HG02759 (cell line): ENCODE measurements around the gene ARID3A.
"Not testable (repeated sequence)": the region's sequence is repeated elsewhere in the genome, so short reads cannot be mapped to it uniquely, and the experiment has no call there.

Experiments
- ATAC-seq: cut with Tn5 transposase; IDR thresholded peaks from one replicate; pipeline ENCODE4 v1.9.1; 2021; ENCODE audit warnings: mild to moderate bottlenecking, moderate library complexity; ENCODE audit not compliant: unreplicated experiment

ARID3A gene

DNA sequence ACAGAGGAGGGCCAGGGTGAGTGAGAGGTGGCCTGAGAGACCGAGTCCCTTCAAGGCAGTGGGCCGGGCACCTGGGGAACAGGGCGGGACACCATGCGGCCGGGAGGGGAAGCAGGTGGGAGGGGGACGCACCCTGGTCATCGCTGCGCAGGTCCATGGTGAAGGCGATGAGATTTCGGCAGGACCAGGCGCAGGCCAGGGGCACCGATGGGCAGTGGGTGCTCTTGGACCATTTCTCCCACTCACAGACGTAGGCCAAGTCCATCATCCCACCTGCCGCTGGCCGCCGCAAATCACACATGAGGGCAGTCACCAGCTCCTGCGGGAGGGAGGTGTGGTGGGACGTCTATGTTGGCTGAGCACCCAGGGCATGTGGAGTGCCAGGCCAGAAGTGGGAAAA is 35.0 kb upstream of the ARID3A start:
- ATAC-seq, result no peak

DNA sequence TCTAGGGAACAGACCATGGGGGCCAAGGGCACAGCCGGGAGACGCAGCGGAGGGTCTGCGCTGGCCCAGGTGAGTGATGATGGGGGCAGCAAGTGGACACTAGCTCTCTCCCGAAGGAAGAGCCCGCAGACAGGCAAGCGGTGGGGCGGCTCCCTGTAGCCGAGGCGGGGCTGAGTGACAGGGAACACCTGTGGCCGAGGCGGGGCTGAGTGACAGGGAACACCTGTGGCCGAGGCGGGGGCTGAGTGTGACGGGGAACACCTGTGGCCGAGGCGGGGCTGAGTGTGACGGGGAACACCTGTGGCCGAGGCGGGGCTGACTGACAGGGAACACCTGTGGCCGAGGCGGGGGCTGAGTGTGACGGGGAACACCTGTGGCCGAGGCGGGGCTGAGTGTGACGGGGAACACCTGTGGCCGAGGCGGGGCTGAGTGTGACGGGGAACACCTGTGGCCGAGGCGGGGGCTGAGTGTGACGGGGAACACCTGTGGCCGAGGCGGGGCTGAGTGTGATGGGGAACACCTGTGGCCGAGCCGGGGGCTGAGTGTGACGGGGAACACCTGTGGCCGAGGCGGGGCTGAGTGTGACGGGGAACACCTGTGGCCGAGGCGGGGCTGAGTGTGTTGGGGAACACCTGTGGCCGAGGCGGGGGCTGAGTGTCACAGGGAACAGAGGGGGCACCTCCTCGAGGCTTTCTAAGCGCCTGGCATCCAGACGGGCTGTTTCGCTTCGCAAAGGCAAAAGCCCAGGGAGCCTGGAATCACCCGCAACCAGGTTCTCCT is 34.2 kb upstream of the ARID3A start:
- not testable (repeated sequence) for ATAC-seq

- ATAC-seq, result no peak
Observed at GRCh38 chr19:892243-892893, 33.5 kb upstream of the ARID3A start.

GRCh38 chr19:892894-893689 is 32.7 kb upstream of the ARID3A start, which contains the start of the genes MED16 and RNU6-9:
Gene MED16 (minus strand): TSS chr19:893187. CDS start chr19:891131, 2,056 bp downstream.
Gene RNU6-9 (plus strand): TSS chr19:893484.
- ATAC-seq, result peak; percentile 85

DNA sequence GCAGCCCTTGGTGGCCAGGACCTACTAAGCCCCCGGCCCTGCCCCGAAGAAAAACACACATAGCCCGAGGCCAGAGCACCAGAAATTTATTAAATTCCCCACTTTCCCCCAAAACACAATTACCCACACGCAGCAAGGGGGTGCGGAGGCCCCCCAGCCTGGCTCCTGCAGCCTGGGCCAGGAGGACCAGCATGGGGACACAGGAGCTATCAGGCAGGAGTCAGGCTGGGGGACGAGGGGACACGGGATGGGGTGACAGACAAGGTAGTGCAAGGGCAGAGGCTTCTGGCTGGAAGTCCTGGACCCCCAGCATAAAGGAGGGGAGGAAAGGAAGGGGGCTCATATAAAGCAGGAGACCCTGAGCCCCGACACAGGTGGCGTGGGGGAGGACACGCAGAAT is 29.4 kb upstream of the ARID3A start:
- no peak for ATAC-seq

DNA sequence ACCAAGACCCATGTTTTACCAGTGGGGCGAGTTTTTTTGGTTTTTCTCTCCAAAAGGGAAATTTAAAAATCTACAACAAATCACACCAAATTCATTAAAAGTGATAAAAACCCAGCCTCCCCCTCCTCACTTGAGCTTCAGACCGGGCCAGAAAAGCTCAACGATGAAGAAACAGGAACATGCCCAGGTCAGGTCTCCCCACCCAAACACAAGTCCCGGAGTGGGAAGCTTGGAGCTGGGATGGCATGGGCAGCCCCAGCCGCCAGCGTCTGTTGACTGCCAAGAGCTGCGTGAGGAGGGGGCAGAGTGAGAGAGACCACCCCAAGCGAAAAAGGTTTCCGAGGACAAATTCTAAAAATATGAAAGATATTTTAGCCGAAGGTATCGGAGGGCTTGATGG is 28.8 kb upstream of the ARID3A start:
- ATAC-seq, result no peak

DNA sequence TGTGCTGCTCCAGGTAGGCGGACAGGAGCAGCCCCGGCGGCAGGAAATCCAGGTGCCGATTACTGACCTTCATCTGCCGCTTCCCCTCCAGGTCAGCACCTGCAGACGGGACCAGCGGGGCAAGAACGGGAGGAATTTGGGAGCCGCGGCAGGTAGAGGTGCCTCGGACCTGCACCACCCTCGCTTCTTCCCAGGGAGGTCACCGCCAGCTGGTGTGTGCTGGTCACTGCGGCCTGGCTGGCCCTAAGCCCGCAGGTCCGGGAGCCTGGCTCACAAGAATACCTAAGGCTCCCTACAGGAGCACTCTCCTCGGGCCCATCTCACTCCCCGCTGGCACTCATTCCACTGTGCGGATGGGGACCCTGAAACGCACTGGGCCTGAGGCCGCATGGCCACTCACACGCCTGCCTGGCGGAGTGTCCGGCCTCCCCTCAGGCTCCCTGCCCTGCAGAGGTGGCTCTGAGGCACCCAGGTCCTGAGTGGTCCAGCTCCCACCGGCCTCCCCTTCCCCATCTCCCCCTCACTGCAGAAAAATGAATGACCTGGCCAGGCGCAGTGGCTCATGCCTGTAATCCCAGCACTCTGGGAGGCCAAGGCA is 28.3 kb upstream of the ARID3A start:
- no peak for ATAC-seq

GRCh38 chr19:898663-899062 is 27.2 kb upstream of the ARID3A start:
- ATAC-seq, result no peak

- no peak for ATAC-seq
Observed at GRCh38 chr19:899336-900042, 26.3 kb upstream of the ARID3A start.

DNA sequence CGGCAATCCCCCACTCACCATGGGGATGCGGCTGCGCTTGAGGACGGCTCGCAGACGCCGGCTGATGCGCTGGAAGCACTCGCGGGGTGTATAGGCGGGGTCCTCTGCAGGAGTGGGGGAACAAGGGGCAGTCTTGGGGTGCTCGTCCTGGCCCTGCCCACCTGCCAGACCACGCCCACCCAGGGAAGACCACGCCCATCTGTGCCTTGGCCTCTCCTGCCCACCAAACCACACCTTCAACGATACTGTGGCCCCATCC is 25.9 kb upstream of the ARID3A start:
- no peak for ATAC-seq

- no peak for ATAC-seq
Observed at GRCh38 chr19:900302-901111, 25.3 kb upstream of the ARID3A start.

GRCh38 chr19:901216-902092 is 24.4 kb upstream of the ARID3A start:
- ATAC-seq, result no peak

DNA sequence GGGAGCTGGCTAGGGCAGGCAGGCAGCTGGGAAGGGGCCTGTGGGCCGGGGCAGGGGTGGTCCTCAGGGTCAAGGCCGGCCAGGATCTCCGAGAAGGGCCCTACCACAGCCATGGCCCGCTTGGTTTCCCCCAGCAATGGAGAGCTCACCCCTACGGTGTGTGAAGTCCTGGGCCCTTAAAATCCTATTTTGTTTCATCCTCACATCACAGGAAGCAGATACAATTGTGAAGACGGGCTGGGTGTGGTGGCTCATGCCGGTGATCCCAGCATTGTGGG is 23.8 kb upstream of the ARID3A start:
- ATAC-seq, result no peak

- no peak for ATAC-seq
Observed at GRCh38 chr19:902446-903226, 23.2 kb upstream of the ARID3A start.

DNA sequence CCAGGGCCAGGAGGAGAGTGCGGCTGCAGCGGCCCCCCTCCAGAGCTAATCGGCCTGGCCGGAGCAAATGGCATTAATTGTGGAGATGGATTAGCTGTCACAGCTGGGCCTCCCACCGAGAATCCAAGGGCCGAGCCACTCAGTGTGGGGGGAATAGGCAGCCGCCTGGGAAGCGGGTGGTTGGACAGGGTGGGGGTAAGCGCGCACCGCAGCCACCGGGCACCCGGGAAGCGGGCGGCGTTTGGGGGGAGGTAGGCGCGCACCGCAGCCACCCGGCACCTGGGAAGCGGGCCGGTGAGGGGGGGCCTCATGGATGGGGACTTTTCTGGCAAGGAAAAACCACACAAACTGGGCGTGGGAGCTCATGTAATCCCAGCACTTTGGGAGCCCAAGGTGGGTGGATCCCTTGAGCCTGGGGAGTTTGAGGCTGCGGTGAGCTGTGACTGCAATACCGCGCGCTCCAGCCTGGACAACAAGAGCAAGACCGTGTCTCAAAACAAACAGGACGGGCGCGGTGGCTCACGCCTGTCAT is 22.5 kb upstream of the ARID3A start:
- no peak for ATAC-seq

DNA sequence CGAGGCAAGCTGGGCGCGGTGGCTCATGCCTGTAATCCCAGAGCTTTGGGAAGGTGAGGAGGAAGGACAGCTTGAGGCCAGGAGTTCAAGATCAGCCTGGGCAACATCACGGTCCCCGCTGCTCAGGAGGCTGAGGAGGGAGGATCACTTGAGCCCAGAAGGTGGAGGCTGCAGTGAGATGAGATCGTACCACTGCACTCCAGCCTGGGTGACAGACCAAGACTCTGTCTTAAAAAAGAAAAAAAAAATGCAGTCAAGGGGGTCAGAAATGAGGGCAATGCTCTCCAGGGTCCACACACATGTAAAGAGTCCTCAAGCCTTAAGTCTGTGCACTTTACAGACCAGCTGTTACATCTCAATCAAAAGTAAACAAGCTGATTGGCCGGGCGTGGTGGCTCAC is 21.3 kb upstream of the ARID3A start:
- no peak for ATAC-seq

DNA sequence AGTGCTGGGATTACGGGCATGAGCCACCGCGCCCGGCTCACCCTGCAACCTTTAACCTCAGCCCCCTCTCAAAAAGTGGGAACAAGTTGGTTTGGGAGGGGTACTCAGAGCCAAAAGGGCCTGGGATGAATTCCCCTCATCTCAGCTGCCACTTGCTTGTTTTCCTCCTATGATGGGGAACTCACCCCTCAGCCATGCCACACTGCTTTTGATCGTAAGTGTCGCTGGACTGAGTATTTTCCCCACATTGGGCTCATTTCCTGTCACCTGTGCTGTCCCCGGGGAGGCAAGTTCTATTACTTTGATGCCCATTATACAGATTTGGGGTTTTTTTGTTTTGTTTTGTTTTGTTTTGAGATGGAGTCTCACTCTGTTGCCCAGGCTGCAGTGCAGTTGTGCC is 19.4 kb upstream of the ARID3A start:
- no peak for ATAC-seq

DNA sequence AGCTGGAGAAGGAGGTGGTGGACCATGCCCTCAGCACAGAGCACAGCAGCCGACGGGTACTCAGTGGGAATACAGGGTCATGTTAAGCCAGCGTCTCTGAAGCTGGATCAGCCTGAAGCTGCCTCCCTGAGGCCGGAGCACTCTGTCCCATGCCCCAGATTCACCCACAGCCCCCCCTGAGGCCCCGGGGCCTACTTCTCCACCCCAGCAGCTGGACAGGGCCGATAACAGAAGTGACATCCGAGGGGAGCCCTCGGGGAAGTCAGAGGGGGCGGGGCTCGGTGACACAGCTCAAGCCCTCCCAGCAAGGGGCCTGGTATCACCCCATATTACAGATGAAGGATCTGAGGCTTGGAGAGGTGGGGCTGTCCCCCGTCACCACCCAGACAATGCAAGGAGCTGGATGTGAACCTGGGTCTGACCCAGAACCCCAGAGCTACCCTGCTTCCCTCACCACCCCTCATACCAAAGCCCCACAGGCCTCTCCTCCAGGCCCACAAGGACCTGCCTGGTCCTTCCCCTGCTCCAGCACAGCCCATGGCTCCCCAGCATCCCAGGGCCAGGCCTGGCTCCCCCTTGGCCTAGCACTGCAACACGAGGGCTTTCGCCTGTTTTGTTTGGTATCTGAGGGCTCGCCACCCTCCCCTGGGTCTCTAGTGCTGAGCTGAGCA is 18.5 kb upstream of the ARID3A start:
- no peak for ATAC-seq
